HepG2 (cell line): ENCODE results near the gene RNPC3. TPM values are rescaled to one million over a fixed set of nuclear protein-coding genes. Genes with fewer than 3 reads are reported as not detected.

Experiments used
- ATAC-seq: fragments of 200-7000 bp; cut with Tn5 transposase; 3 replicates; pipeline ENCODE4 v1.9.1; 2020; ENCODE audit warnings: mild to moderate bottlenecking, moderate library complexity
- BruUV-seq: library from RNA; stranded (reverse); fragments of 400-500 nt; replicated peaks from 2 replicates; lab custom pipeline; 2021; lab: Mats Ljungman, UMichigan
- CTCF ChIA-PET: fragments of 300-600 bp; formaldehyde crosslinking; extraction: SDS; loops from one replicate; lab custom pipeline; 2021; ENCODE audit warnings: low total read pairs, inconsistent platforms, low intra/inter-chr PET ratio; lab: Yijun Ruan, JAX
- POLR2A ChIA-PET: fragments of 350-600 bp; sonication (Branson Sonifier 250); formaldehyde crosslinking; loops from one replicate; lab custom pipeline; 2020; ENCODE audit warnings: antibody characterized with exemption, inconsistent platforms; lab: Yijun Ruan, JAX
- DNase-seq: peaks from one replicate; pipeline ENCODE4 v3.0.0-alpha.2; 2015; ENCODE audit warnings: low spot score
- FAIRE-seq: peaks from 3 replicates; lab custom pipeline; 2011; peaks lifted over from hg19 to GRCh38; lab: Jason Lieb, UNC
- H2AFZ ChIP-seq: one replicate; pipeline ENCODE4 v1.6.1; 2011; ENCODE audit warnings: low read length, inconsistent platforms
- H3K27ac ChIP-seq: fragments of 300-600 bp; 3 replicates; pipeline ENCODE4 v1.8.0; 2011; ENCODE audit warnings: mixed run types, mild to moderate bottlenecking, mixed read lengths, low read length, inconsistent platforms; ENCODE audit not compliant: insufficient read depth; ENCODE audit errors: extremely low read length
- H3K27me3 ChIP-seq, 2 experiments: fragments of 200-600 bp in 1 of 2; 2 replicates in 1 of 2; 3 replicates in 1 of 2; pipeline versions ENCODE4 v1.6.0 to v1.8.0; 2011; ENCODE audit warnings: low read length in 2 of 2, mild to moderate bottlenecking in 2 of 2, moderate library complexity in 2 of 2, inconsistent platforms in 1 of 2; ENCODE audit not compliant: insufficient read depth in 2 of 2, control insufficient read depth in 1 of 2
- H3K36me3 ChIP-seq, 2 experiments: fragments of 200-600 bp in 1 of 2; replicated peaks in 1 of 2; 2 replicates in 1 of 2; 3 replicates in 1 of 2; pipeline versions ENCODE4 v1.5.1 to v1.8.0; 2011; ENCODE audit warnings: low read length in 2 of 2, inconsistent platforms in 1 of 2; ENCODE audit not compliant: insufficient read depth in 2 of 2, control insufficient read depth in 1 of 2
- H3K4me1 ChIP-seq: 2 replicates; pipeline ENCODE4 v1.5.1; 2012; ENCODE audit warnings: low read length, inconsistent platforms; ENCODE audit not compliant: insufficient read depth
- H3K4me2 ChIP-seq: 2 replicates; pipeline ENCODE4 v1.6.0; 2011; ENCODE audit warnings: low read depth, low read length, inconsistent platforms
- H3K4me3 ChIP-seq, 3 experiments: fragments of 200-600 bp in 1 of 3; sonication (generic), shearing (Covaris generic) in 1 of 3; replicated peaks in 1 of 3; 2 replicates each; pipeline ENCODE4 v1.5.1; 2011 to 2016; ENCODE audit warnings: low read length in 3 of 3, inconsistent platforms in 2 of 3, low read depth in 2 of 3, mild to moderate bottlenecking in 2 of 3, control low read depth in 1 of 3, mixed read lengths in 1 of 3; ENCODE audit not compliant: insufficient read depth in 1 of 3
- H3K79me2 ChIP-seq: one replicate; pipeline ENCODE4 v1.6.1; 2011; ENCODE audit warnings: low read length, inconsistent platforms; ENCODE audit not compliant: insufficient read depth
- H3K9ac ChIP-seq: 2 replicates; pipeline ENCODE4 v1.6.0; 2011; ENCODE audit warnings: mild to moderate bottlenecking, low read depth, low read length, inconsistent platforms; ENCODE audit not compliant: insufficient read depth
- H3K9me3 ChIP-seq: 2 replicates; pipeline ENCODE4 v1.5.1; 2012; ENCODE audit warnings: mild to moderate bottlenecking, low read length
- H4K20me1 ChIP-seq: 2 replicates; pipeline ENCODE4 v1.6.0; 2011; ENCODE audit warnings: inconsistent platforms, mild to moderate bottlenecking, low read length, moderate library complexity; ENCODE audit not compliant: insufficient read depth
- BHLHE40 ChIP-seq: IDR thresholded peaks from 2 replicates; pipeline ENCODE4 v1.6.1; 2011; ENCODE audit warnings: low read length, improper control_type of control experiment
- GPN1 ChIP-seq: sonication (generic); formaldehyde crosslinking; IDR thresholded peaks from 2 replicates; pipeline ENCODE4 v1.5.1; 2020; ENCODE audit warnings: missing genetic modification reagents, borderline replicate concordance
- MLLT10 ChIP-seq: sonication (generic); formaldehyde crosslinking; IDR thresholded peaks from 2 replicates; pipeline ENCODE4 v1.4.0; 2020; ENCODE audit warnings: missing genetic modification reagents
- SMC3 ChIP-seq: IDR thresholded peaks from 2 replicates; pipeline ENCODE4 v1.6.1; 2011; ENCODE audit warnings: low read length, improper control_type of control experiment
- SPEN ChIP-seq: sonication (generic); formaldehyde crosslinking; IDR thresholded peaks from 2 replicates; pipeline ENCODE4 v1.5.1; 2020; ENCODE audit warnings: low read depth, mild to moderate bottlenecking, missing genetic modification reagents
- TOPORS ChIP-seq: sonication (generic); formaldehyde crosslinking; IDR thresholded peaks from 2 replicates; pipeline ENCODE4 v1.8.0; 2023; ENCODE audit warnings: mild to moderate bottlenecking, missing genetic modification reagents
- ZBTB1 ChIP-seq: sonication (generic); formaldehyde crosslinking; IDR thresholded peaks from 2 replicates; pipeline ENCODE4 v1.4.0; 2020; ENCODE audit warnings: missing genetic modification reagents, borderline replicate concordance
- ZFP36 ChIP-seq: fragments of 150-350 bp; IDR thresholded peaks from 2 replicates; pipeline ENCODE4 v1.6.1; 2018; ENCODE audit warnings: borderline replicate concordance, low read length, low read depth; ENCODE audit not compliant: partially characterized antibody
- ZNF136 ChIP-seq: sonication (generic); formaldehyde crosslinking; IDR thresholded peaks from 2 replicates; pipeline ENCODE4 v1.8.1; 2022; ENCODE audit warnings: low read depth, mild to moderate bottlenecking, moderate library complexity, missing genetic modification reagents
- ZNF577 ChIP-seq: sonication (generic); formaldehyde crosslinking; IDR thresholded peaks from 2 replicates; pipeline ENCODE4 v1.4.0; 2020; ENCODE audit warnings: mild to moderate bottlenecking, low read depth, missing genetic modification reagents, borderline replicate concordance
- ZNF629 ChIP-seq: sonication (generic); formaldehyde crosslinking; conservative IDR thresholded peaks from 2 replicates; pipeline ENCODE4 v1.5.0; 2020; ENCODE audit warnings: missing genetic modification reagents
- WGBS: methylation state at CpG from one replicate; pipeline ENCODE4 v1.1.6; 2017; ENCODE audit warnings: low lambda C conversion rate; 5-methylcytosine and 5-hydroxymethylcytosine counted together
- in situ Hi-C: cut with HindIII; loops from 2 replicates; pipeline ENCODE4 v1.10.0; 2017; ENCODE audit warnings: low pct_unique_long_range_greater_than_20kb; ENCODE audit not compliant: extremely low pct_ligation_motif_present
- intact Hi-C: fragments of 100-400 bp; cut with micrococcal nuclease; formaldehyde crosslinking; loops from one replicate; pipeline ENCODE4 v1.10.0; 2022; ENCODE audit not compliant: unreplicated experiment
- polyA plus RNA-seq, 8 experiments: library from polyadenylated mRNA; depleted of rRNA in 3 of 8; stranded (reverse) in 7 of 8; unstranded in 1 of 8; fragments of >200 nt; fragmentation: Illumina TruSeq in 4 of 8; extraction: Trizol in 4 of 8; gene quantifications; 2 replicates each; pipeline versions ENCODE4 v1.2.1 to v1.2.3, GENCODE V29; 2011 to 2016; ENCODE audit warnings: low read depth in 4 of 8, missing spikeins in 1 of 8, mixed read lengths in 1 of 8; ENCODE audit not compliant: insufficient read depth in 1 of 8
- total RNA-seq, 5 experiments: library from RNA; depleted of rRNA; stranded (reverse); fragments of >200 nt; fragmentation: Illumina TruSeq; extraction: Trizol; gene quantifications; 2 replicates each; pipeline ENCODE4 v1.2.3, GENCODE V29; 2016; ENCODE audit warnings: low read depth in 1 of 5
- TF ChIP-seq, protein P1 (sequence below): sonication (generic); formaldehyde crosslinking; IDR thresholded peaks from 2 replicates; pipeline ENCODE4 v1.4.0; 2020; ENCODE audit warnings: missing genetic modification reagents, borderline replicate concordance

RNPC3 gene
- total and polyA plus RNA-seq, 2 of the 13 experiments (the other 11 are each of a cell fraction or from before 2014, with no cell fraction given): 9.1 to 22.1 TPM

DNA sequence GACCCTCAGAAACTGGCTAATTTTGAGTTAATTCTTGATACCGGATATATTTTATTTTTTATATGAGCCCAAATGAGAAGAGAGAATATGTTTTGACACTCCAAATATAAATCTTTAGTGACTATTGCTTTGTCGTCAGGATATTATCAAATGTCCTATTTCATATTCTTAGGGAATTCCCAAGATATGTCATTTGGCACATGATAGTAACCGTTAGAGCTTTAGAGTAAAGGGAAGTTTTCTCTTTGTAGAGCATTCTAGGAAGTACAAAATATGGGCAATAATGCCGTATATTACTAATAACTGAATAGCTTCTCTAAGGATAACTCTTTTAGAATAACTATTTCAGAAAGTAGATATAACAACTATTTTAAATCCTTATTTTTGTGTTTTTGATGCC, 37.6 kb downstream of the RNPC3 start:
- H3K4me2 ChIP-seq: no peak overlapping the region
- WGBS: 94% methylated on average over 4 of the region's 4 CpGs
- no peaks in the 10 kb centered on the region for H3K36me3 ChIP-seq
- ATAC-seq (no peak), DNase-seq (no peak), FAIRE-seq (no peak)
- POLR2A ChIA-PET: no interaction called here
- no peaks in the 10 kb centered on the region for H4K20me1 ChIP-seq
- H3K4me3 ChIP-seq: no peak overlapping the region
- no peak for TF ChIP-seq TOPORS (CRISPR knock-in tag)
- no peak for TF ChIP-seq ZNF629 (CRISPR knock-in tag)
- TF ChIP-seq BHLHE40: no peak
- no peak for TF ChIP-seq ZNF577 (CRISPR knock-in tag)
- no peak for TF ChIP-seq MLLT10 (CRISPR knock-in tag)
- TF ChIP-seq ZBTB1: no peak
- TF ChIP-seq SMC3: no peak
- TF ChIP-seq, protein P1, sequence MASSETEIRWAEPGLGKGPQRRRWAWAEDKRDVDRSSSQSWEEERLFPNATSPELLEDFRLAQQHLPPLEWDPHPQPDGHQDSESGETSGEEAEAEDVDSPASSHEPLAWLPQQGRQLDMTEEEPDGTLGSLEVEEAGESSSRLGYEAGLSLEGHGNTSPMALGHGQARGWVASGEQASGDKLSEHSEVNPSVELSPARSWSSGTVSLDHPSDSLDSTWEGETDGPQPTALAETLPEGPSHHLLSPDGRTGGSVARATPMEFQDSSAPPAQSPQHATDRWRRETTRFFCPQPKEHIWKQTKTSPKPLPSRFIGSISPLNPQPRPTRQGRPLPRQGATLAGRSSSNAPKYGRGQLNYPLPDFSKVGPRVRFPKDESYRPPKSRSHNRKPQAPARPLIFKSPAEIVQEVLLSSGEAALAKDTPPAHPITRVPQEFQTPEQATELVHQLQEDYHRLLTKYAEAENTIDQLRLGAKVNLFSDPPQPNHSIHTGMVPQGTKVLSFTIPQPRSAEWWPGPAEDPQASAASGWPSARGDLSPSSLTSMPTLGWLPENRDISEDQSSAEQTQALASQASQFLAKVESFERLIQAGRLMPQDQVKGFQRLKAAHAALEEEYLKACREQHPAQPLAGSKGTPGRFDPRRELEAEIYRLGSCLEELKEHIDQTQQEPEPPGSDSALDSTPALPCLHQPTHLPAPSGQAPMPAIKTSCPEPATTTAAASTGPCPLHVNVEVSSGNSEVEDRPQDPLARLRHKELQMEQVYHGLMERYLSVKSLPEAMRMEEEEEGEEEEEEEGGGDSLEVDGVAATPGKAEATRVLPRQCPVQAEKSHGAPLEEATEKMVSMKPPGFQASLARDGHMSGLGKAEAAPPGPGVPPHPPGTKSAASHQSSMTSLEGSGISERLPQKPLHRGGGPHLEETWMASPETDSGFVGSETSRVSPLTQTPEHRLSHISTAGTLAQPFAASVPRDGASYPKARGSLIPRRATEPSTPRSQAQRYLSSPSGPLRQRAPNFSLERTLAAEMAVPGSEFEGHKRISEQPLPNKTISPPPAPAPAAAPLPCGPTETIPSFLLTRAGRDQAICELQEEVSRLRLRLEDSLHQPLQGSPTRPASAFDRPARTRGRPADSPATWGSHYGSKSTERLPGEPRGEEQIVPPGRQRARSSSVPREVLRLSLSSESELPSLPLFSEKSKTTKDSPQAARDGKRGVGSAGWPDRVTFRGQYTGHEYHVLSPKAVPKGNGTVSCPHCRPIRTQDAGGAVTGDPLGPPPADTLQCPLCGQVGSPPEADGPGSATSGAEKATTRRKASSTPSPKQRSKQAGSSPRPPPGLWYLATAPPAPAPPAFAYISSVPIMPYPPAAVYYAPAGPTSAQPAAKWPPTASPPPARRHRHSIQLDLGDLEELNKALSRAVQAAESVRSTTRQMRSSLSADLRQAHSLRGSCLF (CRISPR knock-in tag): no peak
- no peak for TF ChIP-seq GPN1 (CRISPR knock-in tag)
- no peak for TF ChIP-seq ZNF136 (CRISPR knock-in tag)
- TF ChIP-seq ZFP36: no peak
- no peak for TF ChIP-seq SPEN (CRISPR knock-in tag)
- TF ChIP-seq, all 625 proteins: peak for 0
- in situ Hi-C loops (no loop called here), intact Hi-C loops (no loop called here)
- BruUV-seq: no TSS peak
- Histone ChIP-seq H2AFZ (no peak overlapping the region), H3K27ac (no peak overlapping the region), H3K9me3 (no peaks in the 10 kb centered on the region), H3K4me1 (peaks cover 16% of the 10 kb centered on the region), H3K27me3 (no peaks in the 10 kb centered on the region), H3K79me2 (no peaks in the 10 kb centered on the region), H3K9ac (no peak overlapping the region)
- CTCF ChIA-PET: no interaction called here
